GM13976 (cell line): ENCODE measurements around the gene MYCL.

Source experiments
- DNase-seq: peaks from one replicate; pipeline ENCODE4 v3.0.0; 2012; ENCODE audit warnings: low spot score
- CTCF ChIP-seq: IDR thresholded peaks from 2 replicates; pipeline ENCODE4 v1.5.1; 2012; ENCODE audit warnings: borderline replicate concordance, mild to moderate bottlenecking; ENCODE audit not compliant: insufficient read depth; ENCODE audit errors: extremely low read depth, missing control alignments, control extremely low read depth
- in situ Hi-C: fragments of 300-500 bp; cut with MboI; formaldehyde crosslinking; loops from one replicate; pipeline ENCODE4 v1.12.0; 2022; ENCODE audit warnings: low sequenced_read_pairs, mixed read lengths, inconsistent platforms; ENCODE audit not compliant: unreplicated experiment

MYCL gene

GRCh38 chr1:39866767-39867166 is 35.0 kb downstream of the MYCL start:
- TF ChIP-seq CTCF, result no peak
- in situ Hi-C loops, result no loop called here
- no peak for DNase-seq

- in situ Hi-C loops, result no loop called here
- TF ChIP-seq CTCF, result no peak
Measured at GRCh38 chr1:39865762-39866161, 36.0 kb downstream of the MYCL start.

GRCh38 chr1:39863177-39863576 is 38.5 kb downstream of the MYCL start:
- no peak for TF ChIP-seq CTCF
- in situ Hi-C loops, result no loop called here
- DNase-seq, result no peak

More at GRCh38 chr1:39865762-39866161, 36.0 kb downstream of the MYCL start:
- no peak for DNase-seq

GRCh38 chr1:39861003-39861402 is 40.7 kb downstream of the MYCL start:
- TF ChIP-seq CTCF, result no peak
- in situ Hi-C loops, result no loop called here
- no peak for DNase-seq

GRCh38 chr1:39859859-39860812 is 41.6 kb downstream of the MYCL start:
- in situ Hi-C loops, result no loop called here
- no peak for DNase-seq
- TF ChIP-seq CTCF, result no peak

- no peak for TF ChIP-seq CTCF
- in situ Hi-C loops, result no loop called here
- no peak for DNase-seq
Measured at GRCh38 chr1:39858315-39858714, 43.4 kb downstream of the MYCL start.
